Measurements from ENCODE around the gene SLAMF7.
"Not testable (repeated sequence)": the region's sequence is repeated elsewhere in the genome, so short reads cannot be mapped to it uniquely, and the experiment has no call there.

SLAMF7 gene

DNA sequence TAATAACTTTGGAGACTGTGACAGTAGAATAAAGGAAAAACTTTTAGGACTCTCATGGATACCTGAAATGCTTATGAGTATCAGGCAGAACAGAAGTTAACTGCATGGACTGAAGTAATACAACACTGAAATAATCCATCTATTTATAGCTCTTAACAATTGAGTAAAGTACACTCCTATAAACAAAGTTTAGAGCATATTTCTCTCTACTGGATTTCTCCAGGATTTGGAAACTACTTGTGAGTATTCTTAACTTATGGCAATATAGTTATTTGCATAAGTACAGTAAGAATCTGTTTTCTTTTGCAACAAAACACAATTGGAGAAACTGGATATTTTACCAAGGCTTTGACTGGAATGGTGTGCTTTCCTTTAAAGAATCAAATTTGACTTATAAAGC is 17.6 kb upstream of the SLAMF7 start:
- no peak for DNase-seq

GRCh38 chr1:160722726-160723125 is 16.3 kb upstream of the SLAMF7 start:
- DNase-seq: no peak

- no peak for DNase-seq
These were observed 15.7 kb upstream of the SLAMF7 start for GRCh38 chr1:160723332-160723731.

GRCh38 chr1:160724465-160725242 is 14.4 kb upstream of the SLAMF7 start:
- peak; percentile 57 for DNase-seq

DNA sequence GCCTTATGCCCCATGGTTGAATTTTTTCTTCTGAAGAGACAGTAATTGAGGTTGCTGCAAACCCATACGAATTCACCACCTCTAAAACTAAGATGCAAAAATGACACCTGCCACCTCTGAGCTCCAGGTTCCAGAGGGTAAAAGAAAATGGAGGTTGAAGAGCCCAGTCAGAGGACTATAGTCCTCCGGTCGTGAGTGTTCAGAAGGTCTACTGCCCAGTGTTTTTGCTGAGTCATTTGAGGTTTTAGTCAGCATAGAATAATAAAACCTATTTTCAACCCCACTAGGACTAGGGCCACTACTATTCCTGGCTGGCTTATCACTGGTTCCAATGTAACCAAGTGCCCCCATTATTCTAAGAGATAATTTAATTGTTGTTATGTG is 12.9 kb upstream of the SLAMF7 start:
- DNase-seq: no peak

DNA sequence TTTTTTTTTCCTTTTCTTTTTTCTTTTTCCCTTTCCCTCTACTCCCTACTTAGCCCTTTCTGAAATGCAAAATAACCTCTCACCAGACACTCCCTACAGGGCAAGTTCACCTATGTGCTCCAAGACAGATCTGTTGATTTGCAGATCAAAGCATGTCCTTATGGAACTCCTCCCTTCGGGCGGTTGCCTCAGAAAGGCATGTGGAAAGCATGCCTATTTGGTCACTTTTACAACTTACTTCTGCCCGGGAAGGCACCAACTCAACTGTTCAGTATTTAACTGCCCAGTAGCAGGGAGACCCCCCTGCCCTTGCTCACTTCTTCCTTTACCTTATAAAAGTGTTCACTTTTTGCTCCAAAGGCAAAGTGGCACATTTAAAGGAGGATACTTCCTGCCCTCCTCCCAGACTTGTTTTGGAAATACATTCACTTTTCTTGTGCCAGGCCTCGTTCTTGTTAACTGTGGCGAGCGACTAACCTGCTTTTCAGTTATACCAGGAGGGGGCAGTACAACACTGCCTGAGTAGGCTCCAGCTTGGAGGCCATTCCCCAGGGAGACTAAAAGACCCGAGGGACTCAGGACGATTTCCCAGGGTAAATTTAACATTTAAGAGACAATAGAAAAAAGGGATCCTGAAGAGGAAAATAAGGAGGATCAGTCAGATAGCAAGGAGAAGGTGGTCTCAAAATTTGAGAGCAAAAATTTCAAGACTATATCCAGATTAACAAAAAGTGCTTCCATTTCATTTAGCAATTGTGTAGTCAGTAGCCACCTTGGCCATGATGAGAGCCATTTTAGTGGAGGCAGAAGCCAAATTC is 12.3 kb upstream of the SLAMF7 start:
- DNase-seq: peak; percentile 93

- no peak for DNase-seq
These were observed 11.8 kb upstream of the SLAMF7 start for GRCh38 chr1:160727316-160727640.

DNA sequence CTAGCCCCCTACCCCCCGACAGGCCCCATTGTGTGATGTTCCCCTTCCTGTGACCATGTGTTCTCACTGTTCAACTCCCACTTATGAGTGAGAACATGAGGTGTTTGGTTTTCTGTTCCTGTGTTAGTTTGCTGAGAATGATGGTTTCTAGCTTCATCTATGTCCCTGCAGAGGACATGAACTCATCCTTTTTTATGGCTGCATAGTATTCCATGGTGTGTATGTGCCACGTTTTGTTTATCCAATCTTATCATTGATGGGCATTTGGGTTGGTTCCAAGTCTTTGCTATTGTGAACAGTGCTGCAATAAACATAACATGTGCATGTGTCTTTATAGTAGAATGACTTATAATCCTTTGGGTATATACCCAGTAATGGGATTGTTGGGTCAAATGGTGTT is 7.5 kb upstream of the SLAMF7 start:
- not testable (repeated sequence) for DNase-seq

DNA sequence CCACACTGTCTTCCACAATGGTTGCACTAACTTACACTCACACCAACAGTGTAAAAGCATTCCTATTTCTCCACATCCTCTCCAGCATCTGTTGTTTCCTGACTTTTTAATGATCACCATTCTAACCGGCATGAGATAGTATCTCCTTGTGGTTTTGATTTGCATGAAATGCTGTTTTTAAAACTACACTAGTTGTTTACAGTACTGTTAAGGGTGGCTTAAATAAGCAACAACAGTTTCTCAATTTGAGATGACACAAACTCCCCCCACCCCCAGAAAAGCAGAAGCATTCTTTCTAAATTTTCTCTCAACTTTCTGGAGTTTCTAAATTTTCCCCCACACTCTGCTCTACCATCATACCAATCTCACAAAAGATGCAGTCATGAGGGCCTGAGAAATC is 7.1 kb upstream of the SLAMF7 start:
- DNase-seq: no peak

DNA sequence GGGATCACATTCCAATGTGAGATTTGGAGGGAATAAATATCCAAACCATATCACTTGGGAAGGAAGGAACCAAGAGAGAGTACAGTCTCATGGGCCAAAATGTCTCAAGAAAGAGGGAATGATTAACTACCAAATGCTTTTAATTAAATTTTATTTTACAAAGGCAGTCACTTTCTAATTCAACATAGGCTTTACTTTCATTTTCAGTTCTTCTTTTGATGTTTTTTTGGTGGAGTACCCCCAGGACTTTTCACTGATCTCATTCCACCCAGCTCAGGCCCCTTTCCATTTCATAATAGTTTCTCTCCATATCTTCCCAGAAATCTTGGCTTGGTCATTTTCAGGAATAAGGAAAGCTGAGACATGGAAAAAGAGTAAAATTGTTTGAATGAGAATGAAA is 5.1 kb upstream of the SLAMF7 start:
- no peak for DNase-seq

DNA sequence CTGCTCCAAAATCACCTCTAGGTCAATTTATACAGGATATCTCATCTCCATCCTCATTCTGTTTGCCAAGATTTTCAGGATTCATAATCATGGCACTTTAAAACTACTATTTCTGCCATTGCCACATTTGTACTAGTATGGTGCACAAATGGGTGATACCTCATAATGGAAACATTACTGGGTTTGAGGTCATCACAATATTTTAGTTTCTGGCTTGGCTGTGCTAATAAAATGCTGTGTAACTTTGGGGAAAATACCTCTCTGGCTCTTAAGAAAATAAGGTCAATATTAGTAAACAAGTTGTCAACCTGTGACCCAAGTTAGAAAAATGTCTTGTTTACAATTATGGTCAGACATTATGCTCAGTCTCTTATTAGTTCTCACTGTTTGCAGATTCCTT is 4.7 kb upstream of the SLAMF7 start:
- no peak for DNase-seq

- no peak for DNase-seq
These were observed 776 bp upstream of the SLAMF7 start for GRCh38 chr1:160738271-160738670.

DNA sequence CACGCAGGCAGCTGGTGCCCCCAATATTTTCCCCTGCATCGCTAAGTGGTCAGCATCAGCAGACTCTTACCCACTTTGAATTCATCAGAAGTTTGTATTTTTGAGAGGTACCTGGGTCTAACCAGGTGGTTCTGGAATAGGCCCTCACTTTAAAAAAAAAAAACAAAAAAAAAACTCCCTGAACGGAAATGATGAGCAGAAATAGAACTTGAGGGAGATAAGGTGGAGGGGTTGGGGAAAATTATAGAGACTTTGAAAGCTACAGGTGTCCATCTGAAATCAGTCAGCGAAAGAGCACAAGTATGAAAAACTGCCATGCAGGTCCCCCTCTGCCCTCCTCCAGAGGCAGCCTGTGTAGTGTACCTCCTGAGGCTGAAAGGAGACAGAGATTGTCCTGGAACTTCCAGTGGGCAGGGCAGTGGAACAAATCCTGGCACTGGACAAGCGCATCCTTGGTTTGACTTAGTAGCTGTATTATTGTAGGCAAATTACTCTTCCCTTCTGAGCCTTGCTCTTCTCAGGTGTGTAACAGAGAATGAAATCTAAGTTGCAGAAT is 1.2 kb downstream of the SLAMF7 start:
- DNase-seq: no peak

DNA sequence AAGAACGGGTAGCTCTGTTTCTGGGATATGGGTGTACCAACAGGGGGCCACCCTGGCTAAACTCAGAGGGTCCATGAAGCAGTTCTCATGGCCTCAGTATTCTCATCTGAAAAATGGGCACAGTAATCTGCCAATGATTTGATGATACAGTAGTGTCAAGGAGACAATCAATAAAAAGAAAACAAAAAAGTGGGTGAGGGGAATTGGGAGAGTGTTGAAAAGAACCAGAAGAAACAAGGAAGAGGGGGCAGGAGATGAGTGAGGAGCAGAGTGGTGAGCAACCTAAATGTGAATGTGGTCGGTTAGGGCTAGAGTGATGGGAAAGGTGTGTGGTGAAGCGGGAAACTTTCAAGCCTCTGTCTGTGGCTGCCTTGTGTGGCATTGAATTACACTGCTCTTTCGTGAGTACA is 2.0 kb downstream of the SLAMF7 start:
- DNase-seq: no peak

- DNase-seq: peak; percentile 15
These were observed 2.7 kb downstream of the SLAMF7 start for GRCh38 chr1:160741612-160742348.

DNA sequence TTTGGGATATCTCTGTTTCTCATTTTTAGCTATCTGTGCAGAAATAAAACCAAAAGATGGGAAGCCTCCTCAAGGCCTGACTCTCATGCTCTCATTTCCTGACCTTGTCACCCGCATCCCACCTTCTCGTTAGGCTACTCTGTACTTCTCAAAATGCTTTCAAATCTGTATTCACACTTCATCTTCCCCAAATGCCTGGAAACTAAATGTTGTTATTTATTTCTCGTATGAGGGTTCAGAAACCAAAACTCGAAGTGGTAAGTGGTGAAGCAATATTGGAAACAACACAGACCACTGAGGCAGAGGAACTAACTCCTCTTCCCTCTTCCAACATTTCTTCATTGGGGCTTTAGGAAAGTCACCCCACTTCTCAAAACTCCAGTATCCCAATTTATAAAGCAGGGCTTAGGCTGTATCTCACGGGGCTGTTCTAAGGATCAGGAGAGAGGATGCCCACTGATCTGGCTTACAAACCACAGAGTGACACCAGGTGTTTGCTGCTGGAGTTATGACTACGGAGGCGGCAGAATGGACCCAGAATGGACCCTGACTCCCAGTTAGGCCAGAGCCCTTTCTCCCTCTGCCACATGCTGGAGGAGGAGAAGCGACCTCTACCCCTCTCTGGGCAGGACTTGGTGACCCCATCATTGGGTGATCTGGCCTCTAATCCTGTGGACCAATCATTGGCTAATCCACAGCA is 3.5 kb downstream of the SLAMF7 start:
- no peak for DNase-seq

DNA sequence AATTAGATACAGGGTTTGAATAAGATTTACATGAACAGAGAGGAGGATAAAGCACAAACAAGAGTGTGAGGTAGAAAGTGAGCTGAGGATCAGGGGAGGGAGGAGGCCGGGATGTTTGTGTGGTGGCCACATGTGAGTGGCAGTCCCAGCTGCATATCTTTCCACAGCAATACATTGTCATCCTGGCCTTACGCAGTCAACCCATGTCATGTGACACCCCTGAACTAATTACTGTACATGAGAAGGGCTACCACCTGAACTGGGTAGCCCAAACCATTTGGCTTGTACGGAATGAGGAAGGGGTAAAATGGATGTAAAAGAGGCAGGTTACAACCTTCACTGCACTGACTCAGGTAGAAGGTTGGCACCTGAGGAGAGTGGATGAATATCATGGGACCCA is 4.2 kb downstream of the SLAMF7 start:
- no peak for DNase-seq

- DNase-seq: no peak
These were observed 5.3 kb downstream of the SLAMF7 start for GRCh38 chr1:160744199-160744851.

DNA sequence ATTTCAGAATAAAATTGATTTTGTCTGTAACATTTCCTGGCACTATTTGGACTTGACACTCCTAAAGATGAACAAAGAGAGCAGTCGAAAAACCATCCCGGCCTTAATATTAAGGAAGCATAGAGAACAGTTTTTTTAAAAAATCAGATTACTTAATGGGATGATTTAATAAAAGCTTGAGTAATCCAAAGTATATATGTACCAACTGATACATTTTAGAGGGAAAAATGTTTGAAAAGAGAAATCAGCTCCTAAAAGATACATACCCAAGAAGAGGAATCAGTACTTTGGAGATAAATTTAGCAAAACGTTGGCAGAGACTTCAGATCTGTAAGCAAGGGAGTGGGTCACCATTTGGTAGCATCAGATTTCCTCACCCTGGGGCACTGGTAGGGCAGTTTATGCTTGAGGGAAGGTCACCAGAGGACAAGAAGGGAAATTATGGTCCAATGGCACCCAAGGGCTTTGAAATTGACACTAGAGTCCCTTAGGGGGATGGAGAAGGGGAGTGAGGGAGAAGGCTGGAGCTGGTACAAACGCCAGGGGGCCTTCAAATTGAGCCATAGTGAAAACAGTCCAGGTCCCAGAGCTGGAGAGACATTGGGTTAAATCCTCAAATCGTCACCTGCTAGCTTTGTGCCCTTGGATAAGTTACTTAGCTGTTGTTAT is 5.9 kb downstream of the SLAMF7 start:
- DNase-seq: no peak

- DNase-seq: no peak
These were observed 6.5 kb downstream of the SLAMF7 start for GRCh38 chr1:160745551-160745950.

DNA sequence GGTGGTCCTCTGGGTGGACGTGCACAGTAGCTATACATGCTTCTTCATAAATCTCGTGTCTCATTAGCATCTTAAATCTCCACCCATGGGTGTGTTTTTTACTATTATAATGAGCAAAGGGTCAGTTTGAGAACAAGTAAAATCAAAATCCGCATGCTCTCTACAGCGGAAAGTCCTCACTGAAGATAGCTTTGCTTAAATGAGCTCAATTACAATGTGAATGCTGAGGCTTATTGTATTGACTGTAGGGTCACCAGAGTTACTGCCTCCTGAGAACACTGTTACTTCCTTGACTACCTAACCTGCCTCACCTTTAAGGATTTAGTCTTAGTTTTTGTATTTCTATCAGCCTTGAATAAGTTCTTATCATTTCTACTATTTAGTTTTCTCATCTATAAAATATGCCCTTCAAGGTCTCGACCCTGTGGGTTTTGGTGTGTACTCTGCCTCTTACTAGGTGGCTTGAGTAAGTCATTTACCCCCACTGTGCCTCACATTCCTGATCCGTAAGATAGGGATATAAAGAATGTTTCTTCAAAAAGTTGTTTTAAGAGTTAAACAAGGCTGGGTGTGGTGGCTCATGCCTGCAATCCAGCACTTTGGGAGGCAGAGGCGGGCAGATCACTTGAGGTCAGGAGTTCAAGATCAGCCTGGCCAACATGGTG is 7.9 kb downstream of the SLAMF7 start:
- DNase-seq: no peak
